Right cardiac atrium (tissue), 5 donors: ENCODE data around the gene HECA. TPM values are rescaled to one million over a fixed set of nuclear protein-coding genes. Genes with fewer than 3 reads are reported as not detected.

Experiments used
- ATAC-seq, 2 donors: fragments of 200-7000 bp; cut with Tn5 transposase; one replicate each; pipeline versions ENCODE4 v1.8.0 to v1.9.1; 2020; ENCODE audit warnings: moderate library complexity in 2 of 2, mild to moderate bottlenecking in 1 of 2
- DNase-seq, 3 donors: peaks; one replicate each; pipeline ENCODE4 v3.0.0-alpha.2; 2020
- H3K27ac ChIP-seq: one replicate; pipeline ENCODE4 v1.5.1; 2013; ENCODE audit warnings: mild to moderate bottlenecking, low read length, control low read depth, moderate library complexity
- H3K27me3 ChIP-seq: one replicate; pipeline ENCODE4 v1.6.1; 2013; ENCODE audit not compliant: control insufficient read depth, insufficient read depth
- H3K4me1 ChIP-seq: one replicate; pipeline ENCODE4 v1.6.1; 2013; ENCODE audit warnings: low read length; ENCODE audit not compliant: control insufficient read depth, insufficient read depth
- H3K4me3 ChIP-seq: one replicate; pipeline ENCODE4 v1.5.1; 2013; ENCODE audit warnings: low read length, control low read depth
- H3K9me3 ChIP-seq: one replicate; pipeline ENCODE4 v1.6.1; 2013; ENCODE audit warnings: low read length; ENCODE audit not compliant: control insufficient read depth
- whole genome bisulfite sequencing: extraction: QIAGEN DNeasy Blood & Tissue Kit; methylation state at CpG from one replicate; pipeline ENCODE4 v1.1.7; 2013; 5-methylcytosine and 5-hydroxymethylcytosine counted together
- intact Hi-C, 4 donors: fragments of 100-400 bp; cut with DNase I; formaldehyde crosslinking; loops; one replicate each; pipeline versions ENCODE4 v1.11.0 to v1.14.0; 2022 to 2023
- polyA plus RNA-seq: library from polyadenylated mRNA; stranded (reverse); fragments of 200-250 nt; gene quantifications from one replicate; pipeline ENCODE4 v1.2.3, GENCODE V29; 2013
- total RNA-seq, 4 donors: library from RNA; stranded (reverse); fragmentation: NEBNext Ultra II Directional; extraction: Animal tissue kit (Norgen Biotek cat#: 25700); gene quantifications; one replicate each; pipeline ENCODE4 v1.2.1, GENCODE V29; 2021
- donor health status: healthy with polysubstance abuse.
- donor health status: DM: no; HTN: yes; CAD: no.
- donor health status: DM: no; HTN: no; CAD: no.
- donor health status: DM: no; HTN: yes; CAD: no; lungs with severe emphysema.
- donor health status: DM: yes; HTN: yes; CAD: no.

HECA gene
- total and polyA plus RNA-seq, 5 donors: 19.4 to 50.9 (median 47.2) TPM

DNA sequence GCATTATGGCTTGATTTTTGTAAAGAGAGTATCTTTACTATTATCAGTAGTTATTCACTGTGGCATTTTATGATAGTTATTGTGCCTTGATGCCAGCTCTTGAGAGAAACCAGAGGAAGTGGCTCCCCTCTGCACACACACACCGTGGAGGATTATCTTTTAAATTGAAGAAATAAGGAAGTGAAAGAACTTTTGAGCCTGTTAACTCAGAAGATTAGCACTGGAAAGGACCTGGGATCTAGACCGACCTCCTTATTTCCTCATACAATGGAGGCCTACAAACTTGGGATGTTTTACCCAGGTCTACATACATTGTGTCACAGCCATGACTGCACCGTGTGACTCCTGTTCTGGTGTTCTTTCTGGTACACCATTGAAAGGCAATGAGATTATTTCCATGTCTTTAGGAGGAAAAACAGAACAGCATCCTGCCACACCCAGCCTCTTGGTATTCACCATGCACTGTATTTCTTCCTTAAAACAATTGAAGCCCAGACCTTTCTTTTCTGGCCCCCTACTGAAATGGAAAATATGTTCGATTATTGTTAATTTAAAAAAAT lies 40.6 kb downstream of the HECA start:
- H3K4me1 ChIP-seq: no peaks in the 10 kb centered on the region
- WGBS: 62% methylated on average over 4 of the region's 4 CpGs
- ATAC-seq: peak in 1 of 2 donors; percentile 51

DNA sequence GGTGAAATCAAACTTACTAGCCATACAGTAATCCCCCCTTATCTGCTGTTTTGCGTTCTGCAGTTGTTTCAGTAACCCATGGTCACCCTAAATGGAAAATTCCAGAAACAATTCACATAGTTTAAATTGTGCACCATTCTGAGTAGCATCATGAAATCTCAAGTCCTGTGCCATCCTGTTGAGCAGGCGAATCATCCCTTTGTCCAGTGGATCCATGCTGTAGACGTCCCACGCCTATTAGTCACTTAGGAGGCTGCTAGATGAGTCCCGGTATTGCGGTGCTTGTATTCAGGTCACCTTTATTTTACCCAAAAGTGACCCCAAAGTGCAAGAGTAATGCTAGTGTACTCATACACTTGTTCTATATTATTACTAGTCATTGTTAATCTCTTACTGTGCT lies 46.4 kb downstream of the HECA start:
- DNase-seq (no peak), ATAC-seq (no peak)
- Histone ChIP-seq H3K9me3 (no peaks in the 10 kb centered on the region), H3K27me3 (no peaks in the 10 kb centered on the region), H3K4me3 (no peak overlapping the region), H3K4me1 (no peaks in the 10 kb centered on the region), H3K27ac (no peak overlapping the region)
- intact Hi-C loops: no loop called here
- WGBS: 96% methylated on average over 6 of the region's 6 CpGs

More for the DNA sequence above, 40.6 kb downstream of the HECA start:
- no peaks in the 10 kb centered on the region for H3K9me3 ChIP-seq
- H3K27me3 ChIP-seq: no peaks in the 10 kb centered on the region
- intact Hi-C loops: no loop called here
- H3K27ac ChIP-seq: no peak overlapping the region
- H3K4me3 ChIP-seq: no peak overlapping the region
- no peak for DNase-seq

GRCh38 chr6:139184047-139184446 lies 49.2 kb downstream of the HECA start:
- H3K4me1 ChIP-seq: no peaks in the 10 kb centered on the region
- no peak for ATAC-seq
- no peak overlapping the region for H3K27ac ChIP-seq
- WGBS: 87% methylated on average over 4 of the region's 4 CpGs
- no peaks in the 10 kb centered on the region for H3K9me3 ChIP-seq
- H3K27me3 ChIP-seq: no peaks in the 10 kb centered on the region
- H3K4me3 ChIP-seq: no peak overlapping the region
- intact Hi-C loops: no loop called here
- DNase-seq: no peak

GRCh38 chr6:139184459-139184858 lies 49.6 kb downstream of the HECA start:
- Histone ChIP-seq H3K27me3 (no peaks in the 10 kb centered on the region), H3K27ac (no peak overlapping the region), H3K9me3 (no peaks in the 10 kb centered on the region), H3K4me1 (no peaks in the 10 kb centered on the region), H3K4me3 (no peak overlapping the region)
- intact Hi-C loops: no loop called here
- ATAC-seq (no peak), DNase-seq (no peak)
- 79% methylated on average over 3 of the region's 3 CpGs for WGBS

GRCh38 chr6:139186242-139186641 lies 51.4 kb downstream of the HECA start:
- H3K27ac ChIP-seq: no peak overlapping the region
- 76% methylated on average over 3 of the region's 3 CpGs for WGBS

DNA sequence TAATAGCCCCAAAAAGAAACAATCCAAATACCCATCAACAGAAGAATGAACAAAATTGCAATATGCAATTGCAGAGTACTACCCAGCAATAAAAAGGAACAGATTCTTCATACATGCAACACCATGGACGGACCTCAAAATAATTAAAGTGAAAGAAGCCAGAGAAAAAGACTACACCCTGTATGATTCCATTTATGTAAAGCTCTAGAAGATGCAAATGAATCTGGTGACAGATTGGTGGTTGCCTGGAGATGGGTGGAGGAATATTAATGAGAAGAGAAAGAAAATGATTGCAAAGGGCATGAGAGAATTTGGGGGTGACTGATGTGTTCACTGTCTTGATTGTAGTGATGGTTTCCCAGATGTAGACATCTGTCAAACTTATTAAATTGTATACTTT lies 51.8 kb downstream of the HECA start:
- no peak for DNase-seq
- Histone ChIP-seq H3K4me3 (no peak overlapping the region), H3K27me3 (no peaks in the 10 kb centered on the region), H3K27ac (no peak overlapping the region), H3K9me3 (no peaks in the 10 kb centered on the region), H3K4me1 (no peaks in the 10 kb centered on the region)
- intact Hi-C loops: no loop called here
- 90% methylated on average over 1 of the region's 1 CpG for WGBS
- no peak for ATAC-seq

More at GRCh38 chr6:139186242-139186641, 51.4 kb downstream of the HECA start:
- Histone ChIP-seq H3K4me1 (no peaks in the 10 kb centered on the region), H3K4me3 (no peak overlapping the region), H3K27me3 (no peaks in the 10 kb centered on the region), H3K9me3 (no peaks in the 10 kb centered on the region)
- DNase-seq (no peak), ATAC-seq (no peak)
- intact Hi-C loops: no loop called here

- no peaks in the 10 kb centered on the region for H3K4me1 ChIP-seq
- no peak for ATAC-seq
- H3K27me3 ChIP-seq: no peaks in the 10 kb centered on the region
- no peak overlapping the region for H3K4me3 ChIP-seq
- intact Hi-C loops: no loop called here
- no peak overlapping the region for H3K27ac ChIP-seq
- H3K9me3 ChIP-seq: no peaks in the 10 kb centered on the region
- 44% methylated on average over 4 of the region's 4 CpGs for WGBS
- DNase-seq: no peak
Observed at GRCh38 chr6:139187489-139187888, 52.6 kb downstream of the HECA start.

DNA sequence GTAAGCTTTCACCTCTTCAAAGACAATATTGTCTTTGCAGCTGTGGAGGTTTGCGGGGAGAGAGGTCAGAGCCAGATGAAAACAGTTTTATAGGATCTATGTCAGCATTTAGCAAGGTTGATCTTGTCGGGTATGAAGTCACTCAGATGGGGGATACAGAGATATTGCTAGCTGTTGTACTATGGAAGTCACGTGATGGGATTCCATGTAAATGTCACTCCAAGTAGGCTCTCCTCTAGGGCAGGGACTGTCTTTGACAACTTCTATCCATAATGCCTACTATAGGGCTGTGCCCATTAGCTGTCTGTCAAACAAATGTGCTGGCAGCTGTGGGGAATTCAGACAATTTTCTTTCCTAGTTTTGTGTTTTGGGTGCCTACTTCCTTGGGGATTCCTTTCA lies 54.8 kb downstream of the HECA start:
- WGBS: 86% methylated on average over 3 of the region's 3 CpGs
- Histone ChIP-seq H3K27ac (no peak overlapping the region), H3K4me3 (no peak overlapping the region), H3K9me3 (no peaks in the 10 kb centered on the region), H3K4me1 (no peaks in the 10 kb centered on the region), H3K27me3 (no peaks in the 10 kb centered on the region)
- ATAC-seq (no peak), DNase-seq (no peak)
- intact Hi-C loops: no loop called here

DNA sequence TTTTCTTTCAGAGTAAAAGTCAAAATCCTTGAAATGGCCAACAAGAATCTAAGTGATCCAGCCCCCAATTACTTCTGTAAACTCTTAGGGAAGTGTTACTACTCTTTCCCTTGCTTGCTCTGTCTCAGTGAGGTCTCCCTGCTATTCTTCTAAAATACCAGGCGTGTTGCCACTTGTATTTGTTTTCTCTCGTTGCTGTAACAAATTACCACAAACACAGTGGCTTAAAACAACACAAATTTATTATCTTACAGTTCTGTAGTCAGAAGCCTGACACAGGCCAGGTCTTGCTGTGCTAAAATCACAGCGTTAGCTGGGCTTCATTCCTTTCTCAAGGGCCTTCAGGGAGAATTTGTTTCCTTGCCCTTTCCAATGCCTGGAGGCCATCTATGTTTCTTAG lies 59.9 kb downstream of the HECA start:
- 71% methylated on average over 3 of the region's 3 CpGs for WGBS
- DNase-seq (no peak), ATAC-seq (no peak)
- Histone ChIP-seq H3K9me3 (no peaks in the 10 kb centered on the region), H3K4me1 (peaks cover 5% of the 10 kb centered on the region), H3K4me3 (no peak overlapping the region), H3K27ac (no peak overlapping the region), H3K27me3 (no peaks in the 10 kb centered on the region)
- intact Hi-C loops: no loop called here

- Histone ChIP-seq H3K4me1 (peaks cover 5% of the 10 kb centered on the region), H3K27ac (no peak overlapping the region), H3K4me3 (no peak overlapping the region), H3K27me3 (no peaks in the 10 kb centered on the region), H3K9me3 (no peaks in the 10 kb centered on the region)
- intact Hi-C loops: no loop called here
- WGBS: 70% methylated on average over 4 of the region's 4 CpGs
- no peak for DNase-seq
- ATAC-seq: no peak
Observed at GRCh38 chr6:139198529-139199288, 63.8 kb downstream of the HECA start.

- H3K27me3 ChIP-seq: no peaks in the 10 kb centered on the region
- DNase-seq (no peak), ATAC-seq (no peak)
- H3K4me3 ChIP-seq: no peak overlapping the region
- WGBS: 91% methylated on average over 4 of the region's 4 CpGs
- intact Hi-C loops: no loop called here
- no peaks in the 10 kb centered on the region for H3K9me3 ChIP-seq
- H3K27ac ChIP-seq: no peak overlapping the region
- H3K4me1 ChIP-seq: peaks cover 5% of the 10 kb centered on the region
Observed at GRCh38 chr6:139201378-139201777, 66.5 kb downstream of the HECA start.
